ENCODE measurements around the gene GHRHR. TPM values are rescaled to one million over a fixed set of nuclear protein-coding genes. Genes with fewer than 3 reads are reported as not detected.

The GHRHR gene
- total and polyA plus RNA-seq, 8 donors: 0.31 to 0.51 (median 0.48) TPM; not detected in 5

- no peak for TF ChIP-seq CTCF (IDR thresholded peaks at IDR 0.05)
- DNase-seq: peak in 2 of 4 donors; percentile 27 to 33
- no peak for ATAC-seq
- H3K36me3 ChIP-seq: peaks cover 0 to 53% of the 10 kb centered on the region in 2 donors
- no peaks in the 10 kb centered on the region for H3K27me3 ChIP-seq
- no peak overlapping the region for H3K4me3 ChIP-seq
- intact Hi-C loops (cut with DNase I): no loop called here
- H3K9me3 ChIP-seq: peaks cover 0 to 9% of the 10 kb centered on the region in 2 donors
- H3K4me1 ChIP-seq: peaks cover 0 to 3% of the 10 kb centered on the region in 2 donors
- no peak overlapping the region for H3K27ac ChIP-seq
These were observed 36.7 kb upstream of the GHRHR start for GRCh38 chr7:30927040-30927439.

- Histone ChIP-seq H3K27me3 (no peaks in the 10 kb centered on the region), H3K4me1 (no peaks in the 10 kb centered on the region), H3K9me3 (peaks cover 0 to 9% of the 10 kb centered on the region in 2 donors), H3K27ac (no peak overlapping the region), H3K4me3 (no peak overlapping the region), H3K36me3 (peaks cover 0 to 48% of the 10 kb centered on the region in 2 donors)
- DNase-seq: no peak
- ATAC-seq: no peak
- no peak for TF ChIP-seq CTCF (IDR thresholded peaks at IDR 0.05)
- intact Hi-C loops (cut with DNase I): no loop called here
These were observed 36.2 kb upstream of the GHRHR start for GRCh38 chr7:30927559-30927958.

- H3K27ac ChIP-seq: no peak overlapping the region
- intact Hi-C loops (cut with DNase I): no loop called here
- peak in 1 of 4 donors; percentile 31 for DNase-seq
- ATAC-seq: no peak
- H3K9me3 ChIP-seq: peaks cover 0 to 9% of the 10 kb centered on the region in 2 donors
- peaks cover 0 to 41% of the 10 kb centered on the region in 2 donors for H3K36me3 ChIP-seq
- H3K4me1 ChIP-seq: no peaks in the 10 kb centered on the region
- no peaks in the 10 kb centered on the region for H3K27me3 ChIP-seq
- TF ChIP-seq CTCF (IDR thresholded peaks at IDR 0.05): no peak
- H3K4me3 ChIP-seq: no peak overlapping the region
These were observed 35.4 kb upstream of the GHRHR start for GRCh38 chr7:30928254-30928872.

- H3K9me3 ChIP-seq: peaks cover 0 to 9% of the 10 kb centered on the region in 2 donors
These were observed 34.1 kb upstream of the GHRHR start for GRCh38 chr7:30929686-30930085.

GRCh38 chr7:30930621-30931020 lies 33.1 kb upstream of the GHRHR start:
- Histone ChIP-seq H3K36me3 (peaks cover 0 to 19% of the 10 kb centered on the region in 2 donors), H3K27ac (no peak overlapping the region), H3K9me3 (peaks cover 0 to 9% of the 10 kb centered on the region in 2 donors), H3K27me3 (no peaks in the 10 kb centered on the region), H3K4me3 (no peak overlapping the region), H3K4me1 (no peaks in the 10 kb centered on the region)
- ATAC-seq (no peak), DNase-seq (peak in 1 of 4 donors; percentile 41)
- intact Hi-C loops (cut with DNase I): no loop called here
- TF ChIP-seq CTCF (IDR thresholded peaks at IDR 0.05): no peak

More at GRCh38 chr7:30929686-30930085, 34.1 kb upstream of the GHRHR start:
- DNase-seq (no peak), ATAC-seq (no peak)
- TF ChIP-seq CTCF (IDR thresholded peaks at IDR 0.05): no peak
- Histone ChIP-seq H3K4me3 (no peak overlapping the region), H3K4me1 (no peaks in the 10 kb centered on the region), H3K36me3 (peaks cover 0 to 28% of the 10 kb centered on the region in 2 donors), H3K27ac (no peak overlapping the region), H3K27me3 (no peaks in the 10 kb centered on the region)
- intact Hi-C loops (cut with DNase I): no loop called here
